IMR-90 (cell line): ENCODE measurements around the gene CCL23. TPM values are rescaled to one million over a fixed set of nuclear protein-coding genes. Genes with fewer than 3 reads are reported as not detected.

Source experiments
- ATAC-seq: fragments of 200-7000 bp; cut with Tn5 transposase; 2 replicates; pipeline ENCODE4 v1.9.1; 2020; ENCODE audit warnings: low read depth, mild to moderate bottlenecking, moderate library complexity
- BruUV-seq: library from RNA; stranded (reverse); fragments of 400-500 nt; replicated peaks from 2 replicates; lab custom pipeline; 2021; lab: Mats Ljungman, UMichigan
- CTCF ChIA-PET: fragments of 300-600 bp; formaldehyde crosslinking; extraction: SDS; loops from one replicate; lab custom pipeline; 2021; ENCODE audit warnings: antibody characterized with exemption; lab: Yijun Ruan, JAX
- POLR2A ChIA-PET: fragments of 300-600 bp; sonication (Branson Sonifier 250); formaldehyde crosslinking; loops from one replicate; lab custom pipeline; 2022; ENCODE audit warnings: antibody characterized with exemption; ENCODE audit not compliant: unreplicated experiment; lab: Charles Lee
- DNase-seq: peaks from one replicate; pipeline ENCODE4 v3.0.0; 2013
- H2AFZ ChIP-seq: replicated peaks from 2 replicates; pipeline ENCODE3; 2013; ENCODE audit warnings: low read length, mild to moderate bottlenecking; ENCODE audit not compliant: poor library complexity
- H2AK5ac ChIP-seq: 2 replicates; pipeline ENCODE4 v1.6.1; 2013; ENCODE audit warnings: low read depth, low read length, inconsistent platforms
- H2AK9ac ChIP-seq: replicated peaks from 2 replicates; pipeline ENCODE3; 2013; ENCODE audit warnings: mild to moderate bottlenecking, low read depth, low read length, moderate library complexity; ENCODE audit not compliant: poor library complexity
- H2BK120ac ChIP-seq: 2 replicates; pipeline ENCODE4 v1.6.1; 2013; ENCODE audit warnings: low read depth, low read length, inconsistent platforms
- H2BK15ac ChIP-seq: 3 replicates; pipeline ENCODE4 v1.6.1; 2013; ENCODE audit warnings: low read depth, low read length, inconsistent platforms
- H2BK20ac ChIP-seq: 2 replicates; pipeline ENCODE4 v1.6.1; 2013; ENCODE audit warnings: low read depth, mild to moderate bottlenecking, inconsistent platforms, low read length, moderate library complexity
- H2BK5ac ChIP-seq: 2 replicates; pipeline ENCODE4 v1.6.1; 2013; ENCODE audit warnings: mild to moderate bottlenecking, low read depth, low read length, inconsistent platforms; ENCODE audit not compliant: poor library complexity, severe bottlenecking
- H3K14ac ChIP-seq: replicated peaks from 2 replicates; pipeline ENCODE4 v1.6.1; 2013; ENCODE audit warnings: low read depth, low read length, inconsistent platforms
- H3K18ac ChIP-seq: 2 replicates; pipeline ENCODE4 v1.6.1; 2013; ENCODE audit warnings: low read depth, low read length, control low read depth
- H3K23ac ChIP-seq: 2 replicates; pipeline ENCODE4 v1.6.1; 2013; ENCODE audit warnings: low read depth, low read length, inconsistent platforms
- H3K27ac ChIP-seq: 2 replicates; pipeline ENCODE4 v1.5.1; 2013; ENCODE audit warnings: mild to moderate bottlenecking, control low read depth, low read length; ENCODE audit not compliant: insufficient read depth
- H3K27me3 ChIP-seq: 2 replicates; pipeline ENCODE4 v1.6.1; 2013; ENCODE audit warnings: low read length; ENCODE audit not compliant: control insufficient read depth, insufficient read depth
- H3K36me3 ChIP-seq: 2 replicates; pipeline ENCODE4 v1.6.1; 2013; ENCODE audit warnings: low read length, mixed read lengths; ENCODE audit not compliant: control insufficient read depth, insufficient read depth
- H3K4ac ChIP-seq: 2 replicates; pipeline ENCODE4 v1.6.1; 2013; ENCODE audit warnings: low read depth, low read length, inconsistent platforms
- H3K4me1 ChIP-seq: 2 replicates; pipeline ENCODE4 v1.6.1; 2013; ENCODE audit warnings: low read length, mixed read lengths; ENCODE audit not compliant: control insufficient read depth, insufficient read depth
- H3K4me2 ChIP-seq: 2 replicates; pipeline ENCODE4 v1.6.1; 2013; ENCODE audit warnings: low read depth, mild to moderate bottlenecking, control low read depth, low read length, moderate library complexity
- H3K4me3 ChIP-seq: 2 replicates; pipeline ENCODE4 v1.5.1; 2013; ENCODE audit warnings: low read depth, mild to moderate bottlenecking, control low read depth, low read length, moderate library complexity; ENCODE audit not compliant: insufficient read depth
- H3K56ac ChIP-seq: 2 replicates; pipeline ENCODE4 v1.6.1; 2013; ENCODE audit warnings: low read length, inconsistent platforms; ENCODE audit not compliant: insufficient read depth; ENCODE audit errors: extremely low read depth
- H3K79me1 ChIP-seq, 2 experiments: 2 replicates each; pipeline ENCODE4 v1.6.1; 2013; ENCODE audit warnings: low read length in 2 of 2, inconsistent platforms in 1 of 2, low read depth in 1 of 2
- H3K9ac ChIP-seq: 2 replicates; pipeline ENCODE4 v1.6.1; 2013; ENCODE audit warnings: low read depth, low read length, control low read depth
- H3K9me1 ChIP-seq: 2 replicates; pipeline ENCODE4 v1.6.1; 2013; ENCODE audit warnings: low read length, inconsistent platforms; ENCODE audit not compliant: insufficient read depth
- H3K9me3 ChIP-seq: 2 replicates; pipeline ENCODE4 v1.6.1; 2013; ENCODE audit warnings: low read length; ENCODE audit not compliant: control insufficient read depth, insufficient read depth
- H4K20me1 ChIP-seq: 2 replicates; pipeline ENCODE4 v1.6.1; 2013; ENCODE audit warnings: low read length, inconsistent platforms; ENCODE audit not compliant: insufficient read depth
- H4K5ac ChIP-seq: 2 replicates; pipeline ENCODE4 v1.6.1; 2013; ENCODE audit warnings: mild to moderate bottlenecking, low read depth, low read length, control low read depth
- H4K8ac ChIP-seq, 2 experiments: 2 replicates each; pipeline ENCODE4 v1.6.1; 2013; ENCODE audit warnings: low read depth in 2 of 2, low read length in 2 of 2, control low read depth in 1 of 2, inconsistent platforms in 1 of 2
- H4K91ac ChIP-seq: 2 replicates; pipeline ENCODE4 v1.6.1; 2013; ENCODE audit warnings: low read depth, low read length, inconsistent platforms; ENCODE audit not compliant: insufficient read depth
- BHLHE40 ChIP-seq: fragments of 150-350 bp; IDR thresholded peaks from 2 replicates; pipeline ENCODE4 v1.6.1; 2016; ENCODE audit warnings: mild to moderate bottlenecking, low read depth, low read length
- CEBPB ChIP-seq: IDR thresholded peaks from 2 replicates; pipeline ENCODE4 v1.6.1; 2012; ENCODE audit warnings: low read depth, low read length, improper control_type of control experiment
- CHD1 ChIP-seq: IDR thresholded peaks from 2 replicates; pipeline ENCODE4 v1.6.1; 2012; ENCODE audit warnings: low read depth, low read length, improper control_type of control experiment
- FOS ChIP-seq: fragments of 150-350 bp; IDR thresholded peaks from 2 replicates; pipeline ENCODE4 v1.6.1; 2016; ENCODE audit warnings: low read depth, low read length
- MAFK ChIP-seq: IDR thresholded peaks from 2 replicates; pipeline ENCODE4 v1.6.1; 2012; ENCODE audit warnings: low read depth, low read length, improper control_type of control experiment
- MAZ ChIP-seq: IDR thresholded peaks from 2 replicates; pipeline ENCODE4 v1.6.1; 2012; ENCODE audit warnings: low read depth, mild to moderate bottlenecking, low read length, improper control_type of control experiment, moderate library complexity, borderline replicate concordance
- MXI1 ChIP-seq: IDR thresholded peaks from 2 replicates; pipeline ENCODE4 v1.6.1; 2012; ENCODE audit warnings: low read depth, mild to moderate bottlenecking, low read length, moderate library complexity, borderline replicate concordance
- NFE2L2 ChIP-seq: fragments of 150-350 bp; IDR thresholded peaks from 2 replicates; pipeline ENCODE4 v1.6.1; 2016; ENCODE audit warnings: low read depth, mild to moderate bottlenecking, low read length
- POLR2A ChIP-seq: IDR thresholded peaks from 2 replicates; pipeline ENCODE4 v1.6.1; 2012; ENCODE audit warnings: mild to moderate bottlenecking, low read depth, low read length
- RAD21 ChIP-seq: IDR thresholded peaks from 2 replicates; pipeline ENCODE4 v1.6.1; 2012; ENCODE audit warnings: low read length, improper control_type of control experiment
- RCOR1 ChIP-seq: IDR thresholded peaks from 2 replicates; pipeline ENCODE4 v1.6.1; 2012; ENCODE audit warnings: mild to moderate bottlenecking, low read length, improper control_type of control experiment; ENCODE audit not compliant: insufficient replicate concordance
- RFX5 ChIP-seq: IDR thresholded peaks from 2 replicates; pipeline ENCODE4 v1.8.0; 2012; ENCODE audit warnings: low read depth, mild to moderate bottlenecking, low read length, moderate library complexity
- SMC3 ChIP-seq: fragments of 150-350 bp; IDR thresholded peaks from 2 replicates; pipeline ENCODE4 v1.6.1; 2016; ENCODE audit warnings: low read depth, mild to moderate bottlenecking, antibody characterized with exemption, low read length, moderate library complexity
- WGBS, 2 experiments: methylation state at CpG; one replicate each; pipeline versions ENCODE4 v1.1.5 to v1.1.7; 2013; ENCODE audit warnings: missing lambda C conversion rate in 2 of 2; ENCODE audit not compliant: insufficient read length in 1 of 2; ENCODE audit errors: extremely low coverage in 2 of 2; 5-methylcytosine and 5-hydroxymethylcytosine counted together
- dilution Hi-C: fragments of 300-500 bp; cut with HindIII; formaldehyde crosslinking; loops from one replicate; pipeline ENCODE4 v1.14.3; 2018; ENCODE audit warnings: low sequenced_read_pairs; ENCODE audit not compliant: unreplicated experiment
- in situ Hi-C: fragments of 300-500 bp; cut with MboI; formaldehyde crosslinking; loops from 3 replicates; pipeline ENCODE4 v1.14.3; 2019; ENCODE audit warnings: low sequenced_read_pairs, inconsistent platforms, mixed read lengths
- intact Hi-C: fragments of 100-400 bp; cut with micrococcal nuclease; formaldehyde crosslinking; loops from 2 replicates; pipeline ENCODE4 v1.10.0; 2022
- polyA plus RNA-seq, 3 experiments: library from polyadenylated mRNA; depleted of rRNA; stranded (reverse); fragments of >200 nt; gene quantifications; 2 replicates each; pipeline ENCODE4 v1.2.3, GENCODE V29; 2012; ENCODE audit warnings: low replicate concordance in 1 of 3
- total RNA-seq: library from RNA; depleted of rRNA; stranded (reverse); fragments of >200 nt; gene quantifications from 2 replicates; pipeline ENCODE4 v1.2.3, GENCODE V29; 2012
- TF ChIP-seq, protein P1 (sequence below): fragments of 150-350 bp; IDR thresholded peaks from 2 replicates; pipeline ENCODE4 v1.6.1; 2016; ENCODE audit warnings: low read depth, mild to moderate bottlenecking, low read length, moderate library complexity, borderline replicate concordance
- TF ChIP-seq, protein P2 (sequence below): conservative IDR thresholded peaks from 2 replicates; pipeline ENCODE4 v1.5.1; 2012; ENCODE audit warnings: mild to moderate bottlenecking, low read depth, low read length, improper control_type of control experiment
- TF ChIP-seq, protein P3 (sequence below): fragments of 150-350 bp; IDR thresholded peaks from 2 replicates; pipeline ENCODE4 v1.6.1; 2017; ENCODE audit warnings: mild to moderate bottlenecking, antibody characterized with exemption, low read length, low read depth

CCL23 gene
- total and polyA plus RNA-seq, 2 of the 4 experiments (the other 2 are of a cell fraction), result not detected

DNA sequence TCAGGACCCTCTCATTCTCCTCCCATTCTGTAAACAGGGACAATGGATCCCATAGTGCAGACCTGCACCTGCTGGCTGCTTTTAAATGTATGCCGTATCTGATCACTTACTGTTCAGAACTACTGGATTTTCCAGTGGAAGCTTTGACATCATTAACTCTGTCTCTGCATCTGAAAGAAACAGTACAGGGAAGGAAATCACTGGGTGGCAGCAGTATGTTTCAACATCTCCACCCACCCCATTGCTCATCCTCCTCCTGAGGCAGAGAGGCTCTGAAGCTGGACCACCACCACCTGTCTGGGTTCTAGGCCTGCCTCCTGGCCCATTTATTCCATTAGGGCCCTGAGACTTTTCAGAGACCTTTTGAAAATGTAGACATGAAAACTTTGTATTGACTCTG lies 19.0 kb downstream of the CCL23 start:
- H2BK120ac ChIP-seq, result no peak overlapping the region
- no peak overlapping the region for H3K23ac ChIP-seq
- no CpG with 5 or more reads among the region's 1 CpG for WGBS, 2 experiments
- no TSS peak for BruUV-seq
- H3K27ac ChIP-seq, result no peak overlapping the region
- no peak overlapping the region for H3K9ac ChIP-seq
- no peaks in the 10 kb centered on the region for H3K79me1 ChIP-seq
- ChIA-PET CTCF (interaction anchor here (0.5 kb wide), 1 partner anchor 70 kb away, joined by 6 read pairs; no protein-coding TSS in a partner anchor), POLR2A (no interaction called here)
- H3K27me3 ChIP-seq, result no peaks in the 10 kb centered on the region
- H3K56ac ChIP-seq, result no peak overlapping the region
- no peak overlapping the region for H3K18ac ChIP-seq
- no peak overlapping the region for H2AK5ac ChIP-seq
- dilution Hi-C loops, result no loop called here
- ATAC-seq, result no peak
- intact Hi-C loops, result no loop called here
- H2BK15ac ChIP-seq, result no peak overlapping the region
- H3K14ac ChIP-seq, result no peak overlapping the region
- no peaks in the 10 kb centered on the region for H4K20me1 ChIP-seq
- no peaks in the 10 kb centered on the region for H3K9me1 ChIP-seq
- H3K9me3 ChIP-seq, result no peaks in the 10 kb centered on the region
- in situ Hi-C loops, result no loop called here
- H2AFZ ChIP-seq, result no peak overlapping the region
- no peak overlapping the region for H2BK20ac ChIP-seq
- no peaks in the 10 kb centered on the region for H3K36me3 ChIP-seq
- no peak overlapping the region for H2BK5ac ChIP-seq
- no peak overlapping the region for H2AK9ac ChIP-seq
- no peak overlapping the region for H4K91ac ChIP-seq
- no peaks in the 10 kb centered on the region for H3K4me1 ChIP-seq
- no peak for DNase-seq
- H3K4me2 ChIP-seq, result no peak overlapping the region
- TF ChIP-seq, protein P1, sequence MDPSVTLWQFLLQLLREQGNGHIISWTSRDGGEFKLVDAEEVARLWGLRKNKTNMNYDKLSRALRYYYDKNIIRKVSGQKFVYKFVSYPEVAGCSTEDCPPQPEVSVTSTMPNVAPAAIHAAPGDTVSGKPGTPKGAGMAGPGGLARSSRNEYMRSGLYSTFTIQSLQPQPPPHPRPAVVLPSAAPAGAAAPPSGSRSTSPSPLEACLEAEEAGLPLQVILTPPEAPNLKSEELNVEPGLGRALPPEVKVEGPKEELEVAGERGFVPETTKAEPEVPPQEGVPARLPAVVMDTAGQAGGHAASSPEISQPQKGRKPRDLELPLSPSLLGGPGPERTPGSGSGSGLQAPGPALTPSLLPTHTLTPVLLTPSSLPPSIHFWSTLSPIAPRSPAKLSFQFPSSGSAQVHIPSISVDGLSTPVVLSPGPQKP, result no peak
- no peak for TF ChIP-seq SMC3
- no peak for TF ChIP-seq CEBPB
- no peak for TF ChIP-seq MXI1
- no peak for TF ChIP-seq MAFK
- no peak for TF ChIP-seq RAD21
- TF ChIP-seq, protein P2, sequence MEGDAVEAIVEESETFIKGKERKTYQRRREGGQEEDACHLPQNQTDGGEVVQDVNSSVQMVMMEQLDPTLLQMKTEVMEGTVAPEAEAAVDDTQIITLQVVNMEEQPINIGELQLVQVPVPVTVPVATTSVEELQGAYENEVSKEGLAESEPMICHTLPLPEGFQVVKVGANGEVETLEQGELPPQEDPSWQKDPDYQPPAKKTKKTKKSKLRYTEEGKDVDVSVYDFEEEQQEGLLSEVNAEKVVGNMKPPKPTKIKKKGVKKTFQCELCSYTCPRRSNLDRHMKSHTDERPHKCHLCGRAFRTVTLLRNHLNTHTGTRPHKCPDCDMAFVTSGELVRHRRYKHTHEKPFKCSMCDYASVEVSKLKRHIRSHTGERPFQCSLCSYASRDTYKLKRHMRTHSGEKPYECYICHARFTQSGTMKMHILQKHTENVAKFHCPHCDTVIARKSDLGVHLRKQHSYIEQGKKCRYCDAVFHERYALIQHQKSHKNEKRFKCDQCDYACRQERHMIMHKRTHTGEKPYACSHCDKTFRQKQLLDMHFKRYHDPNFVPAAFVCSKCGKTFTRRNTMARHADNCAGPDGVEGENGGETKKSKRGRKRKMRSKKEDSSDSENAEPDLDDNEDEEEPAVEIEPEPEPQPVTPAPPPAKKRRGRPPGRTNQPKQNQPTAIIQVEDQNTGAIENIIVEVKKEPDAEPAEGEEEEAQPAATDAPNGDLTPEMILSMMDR, result no peak
- no peak for TF ChIP-seq POLR2A
- no peak for TF ChIP-seq FOS
- no peak for TF ChIP-seq BHLHE40
- TF ChIP-seq NFE2L2, result no peak
- TF ChIP-seq MAZ, result no peak
- TF ChIP-seq CHD1, result no peak
- TF ChIP-seq, protein P3, sequence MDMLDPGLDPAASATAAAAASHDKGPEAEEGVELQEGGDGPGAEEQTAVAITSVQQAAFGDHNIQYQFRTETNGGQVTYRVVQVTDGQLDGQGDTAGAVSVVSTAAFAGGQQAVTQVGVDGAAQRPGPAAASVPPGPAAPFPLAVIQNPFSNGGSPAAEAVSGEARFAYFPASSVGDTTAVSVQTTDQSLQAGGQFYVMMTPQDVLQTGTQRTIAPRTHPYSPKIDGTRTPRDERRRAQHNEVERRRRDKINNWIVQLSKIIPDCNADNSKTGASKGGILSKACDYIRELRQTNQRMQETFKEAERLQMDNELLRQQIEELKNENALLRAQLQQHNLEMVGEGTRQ, result no peak
- no peak for TF ChIP-seq RCOR1
- no peak for TF ChIP-seq RFX5
- no peak overlapping the region for H3K4me3 ChIP-seq
- no peak overlapping the region for H4K8ac ChIP-seq
- H4K5ac ChIP-seq, result no peak overlapping the region
- no peak overlapping the region for H3K4ac ChIP-seq
